K562 (cell line): ENCODE results near the gene TRMT112. TPM values are rescaled to one million over a fixed set of nuclear protein-coding genes. Genes with fewer than 3 reads are reported as not detected.

Experiments
- ATAC-seq: fragments of 200-7000 bp; cut with Tn5 transposase; 3 replicates; pipeline ENCODE4 v1.9.1; 2020; ENCODE audit warnings: moderate library complexity
- BruUV-seq: library from RNA; stranded (reverse); fragments of 400-500 nt; replicated peaks from 2 replicates; lab custom pipeline; 2021; lab: Mats Ljungman, UMichigan
- CTCF ChIA-PET: fragments of 300-600 bp; formaldehyde crosslinking; extraction: SDS; loops from one replicate; lab custom pipeline; 2021; ENCODE audit warnings: low intra/inter-chr PET ratio; lab: Yijun Ruan, JAX
- POLR2A ChIA-PET: fragments of 300-600, 350-650 bp; sonication (Branson Sonifier 250); formaldehyde crosslinking; extraction: SDS; loops from one replicate; lab custom pipeline; 2021; ENCODE audit warnings: antibody characterized with exemption, inconsistent platforms; lab: Yijun Ruan, JAX
- DNase-seq, 4 experiments: peaks; one replicate each; pipeline versions ENCODE4 v3.0.0 to v3.0.0-alpha.2; 2011 to 2018; ENCODE audit warnings: low spot score in 3 of 4, mixed read lengths in 3 of 4; ENCODE audit errors: extremely low read depth in 1 of 4
- FAIRE-seq: peaks from 2 replicates; lab custom pipeline; 2011; peaks lifted over from hg19 to GRCh38; lab: Jason Lieb, UNC
- H2AFZ ChIP-seq: 2 replicates; pipeline ENCODE4 v1.6.0; 2011; ENCODE audit warnings: low read depth, low read length, control low read depth, inconsistent platforms
- H3K27ac ChIP-seq: fragments of 200-600 bp; 3 replicates; pipeline ENCODE4 v1.8.0; 2011; ENCODE audit warnings: low read depth, mild to moderate bottlenecking, control low read depth, inconsistent platforms, low read length, moderate library complexity, mixed read lengths; ENCODE audit errors: extremely low read depth
- H3K27me3 ChIP-seq, 2 experiments: fragments of 300-600 bp in 1 of 2; 2 replicates in 1 of 2; 3 replicates in 1 of 2; pipeline versions ENCODE4 v1.6.0 to v1.8.0; 2011; ENCODE audit warnings: inconsistent platforms in 2 of 2, low read length in 2 of 2, mild to moderate bottlenecking in 1 of 2, mixed read lengths in 1 of 2, moderate library complexity in 1 of 2; ENCODE audit not compliant: control insufficient read depth in 2 of 2, insufficient read depth in 2 of 2
- H3K36me3 ChIP-seq: fragments of 300-600 bp; 3 replicates; pipeline ENCODE4 v1.8.0; 2011; ENCODE audit warnings: mild to moderate bottlenecking, low read length, inconsistent platforms; ENCODE audit not compliant: control insufficient read depth, insufficient read depth
- H3K4me1 ChIP-seq, 2 experiments: fragments of 200-600 bp in 1 of 2; replicated peaks in 1 of 2; 2 replicates in 1 of 2; 3 replicates in 1 of 2; pipeline versions ENCODE4 v1.5.1 to v1.8.0; 2011; ENCODE audit warnings: inconsistent platforms in 2 of 2, low read length in 2 of 2, mild to moderate bottlenecking in 1 of 2, mixed read lengths in 1 of 2, moderate library complexity in 1 of 2; ENCODE audit not compliant: control insufficient read depth in 2 of 2, insufficient read depth in 2 of 2
- H3K4me2 ChIP-seq: 2 replicates; pipeline ENCODE4 v1.6.1; 2011; ENCODE audit warnings: low read length, control low read depth, inconsistent platforms, mixed read lengths; ENCODE audit not compliant: insufficient read depth
- H3K4me3 ChIP-seq: fragments of 200-600 bp; sonication (generic), shearing (Covaris generic); 2 replicates; pipeline ENCODE4 v1.5.1; 2016; ENCODE audit warnings: control low read depth, inconsistent platforms
- H3K79me2 ChIP-seq: fragments of 200-600 bp; 3 replicates; pipeline ENCODE4 v1.8.0; 2011; ENCODE audit warnings: low read length, inconsistent platforms; ENCODE audit not compliant: control insufficient read depth, insufficient read depth
- H3K9ac ChIP-seq, 2 experiments: 2 replicates each; pipeline versions ENCODE4 v1.6.0 to v1.6.1; 2011; ENCODE audit warnings: low read depth in 2 of 2, low read length in 2 of 2, control low read depth in 1 of 2, inconsistent platforms in 1 of 2, mild to moderate bottlenecking in 1 of 2, mixed read lengths in 1 of 2; ENCODE audit not compliant: insufficient read depth in 1 of 2
- H3K9me1 ChIP-seq: one replicate; pipeline ENCODE4 v1.6.0; 2011; ENCODE audit warnings: inconsistent platforms, mild to moderate bottlenecking, low read length, moderate library complexity; ENCODE audit not compliant: control insufficient read depth, insufficient read depth
- H3K9me3 ChIP-seq: replicated peaks from 2 replicates; pipeline ENCODE4 v1.5.1; 2011; ENCODE audit warnings: low read depth, low read length, inconsistent platforms; ENCODE audit not compliant: control insufficient read depth, insufficient read depth
- H4K20me1 ChIP-seq: replicated peaks from 2 replicates; pipeline ENCODE4 v1.6.1; 2011; ENCODE audit warnings: low read length, inconsistent platforms, mixed read lengths; ENCODE audit not compliant: control insufficient read depth, insufficient read depth
- ZBTB33 ChIP-seq: sonication (generic); formaldehyde crosslinking; IDR thresholded peaks from 2 replicates; pipeline ENCODE4 v1.8.1; 2023; ENCODE audit warnings: mild to moderate bottlenecking, missing genetic modification reagents
- ZFPM2 ChIP-seq: fragments of 250-450 bp; sonication (Bioruptor Pico); IDR thresholded peaks from 2 replicates; pipeline ENCODE4 v1.5.1; 2022; ENCODE audit warnings: mild to moderate bottlenecking
- WGBS: fragments of 100-300 bp; shearing (Covaris generic); methylation state at CpG from one replicate; pipeline ENCODE4 v1.1.6; 2016; ENCODE audit warnings: low coverage, mixed read lengths; ENCODE audit not compliant: insufficient coverage; ENCODE audit errors: missing lambda C conversion rate; 5-methylcytosine and 5-hydroxymethylcytosine counted together
- in situ Hi-C: fragments of 300-500 bp; cut with MboI; formaldehyde crosslinking; loops from 4 replicates; pipeline ENCODE4 v1.15.0; 2018; ENCODE audit warnings: inconsistent platforms, mixed read lengths
- intact Hi-C: fragments of 100-400 bp; cut with micrococcal nuclease; formaldehyde crosslinking; loops from 2 replicates; pipeline ENCODE4 v1.14.2; 2022
- polyA plus RNA-seq, 8 experiments: library from polyadenylated mRNA; depleted of rRNA in 4 of 8; stranded (reverse) in 5 of 8; unstranded in 3 of 8; fragments of >200 nt; fragmentation: Nextera tagmentation in 2 of 8; fragmentation: Illumina TruSeq in 1 of 8; extraction: Ambion mirVana in 2 of 8; extraction: Trizol in 1 of 8; gene quantifications; 2 replicates each; pipeline versions ENCODE4 v1.2.1 to v1.2.3, GENCODE V29; 2011 to 2014; ENCODE audit warnings: inconsistent platforms in 1 of 8, missing spikeins in 1 of 8
- total RNA-seq, 7 experiments: library from RNA; depleted of rRNA in 6 of 7; stranded (reverse); fragments of >200 nt in 6 of 7; fragmentation: Illumina TruSeq in 2 of 7; extraction: Trizol in 2 of 7; gene quantifications; 2 replicates each; pipeline versions ENCODE4 v1.2.1 to v1.2.3, GENCODE V29; 2011 to 2021; ENCODE audit warnings: low replicate concordance in 1 of 7

Gene TRMT112
- total and polyA plus RNA-seq, 9 of the 15 experiments (the other 6 are each of a cell fraction or from before 2014, with no cell fraction given), result 162 to 444 (median 300) TPM

- ChIA-PET POLR2A (interaction anchor here (0.5 to 1.4 kb wide), 7 partner anchors 11 to 110 kb away, joined by 3 to 5 read pairs (median 3); no protein-coding TSS in a partner anchor), CTCF (no interaction called here)
- H2AFZ ChIP-seq, result no peak overlapping the region
- intact Hi-C loops, result no loop called here
- peaks cover 26 to 84% of the 10 kb centered on the region in 2 experiments for H3K4me1 ChIP-seq
- H3K4me2 ChIP-seq, result no peak overlapping the region
- no peaks in the 10 kb centered on the region for H3K36me3 ChIP-seq
- TF ChIP-seq ZFPM2 (CRISPR knock-in tag), result no peak
- 0 out of 2 replicates have a peak, but pooled peaks have one; percentile 26 for TF ChIP-seq ZBTB33
- peaks cover 3% of the 10 kb centered on the region for H3K9me1 ChIP-seq
- in situ Hi-C loops, result no loop called here
- WGBS, result 59% methylated on average over 23 of the region's 34 CpGs
- H3K4me3 ChIP-seq, result no peak overlapping the region
- no peaks in the 10 kb centered on the region for H4K20me1 ChIP-seq
- peak overlapping the region in 1 of 2 experiments; percentile 24; a peak in 1 of 4 replicates for H3K9ac ChIP-seq
- no TSS peak for BruUV-seq
- DNase-seq, result no peak
- H3K27ac ChIP-seq, result no peak overlapping the region
- H3K79me2 ChIP-seq, result peaks cover 10% of the 10 kb centered on the region; the same call in 1 of the 3 replicates
- H3K27me3 ChIP-seq, result no peaks in the 10 kb centered on the region
- no peak for ATAC-seq
- H3K9me3 ChIP-seq, result no peaks in the 10 kb centered on the region
- no peak for FAIRE-seq
Measured at GRCh38 chr11:64352995-64353714, 35.8 kb upstream of the TRMT112 start.
